B cell (primary cell): Measurements from ENCODE around the gene GNLY. TPM values are rescaled to one million over a fixed set of nuclear protein-coding genes. Genes with fewer than 3 reads are reported as not detected.

Experiments
- ATAC-seq: fragments of 200-7000 bp; cut with Tn5 transposase; one replicate; pipeline ENCODE4 v1.10.0; 2021; ENCODE audit warnings: low read depth, mild to moderate bottlenecking, moderate number of reproducible peaks, moderate library complexity
- CTCF ChIA-PET: fragments of 350-600 bp; sonication (Branson Sonifier 250); formaldehyde crosslinking; loops from one replicate; lab custom pipeline; 2021; ENCODE audit warnings: antibody characterized with exemption, inconsistent platforms; lab: Charles Lee
- POLR2A ChIA-PET: fragments of 350-600 bp; sonication (Branson Sonifier 250); formaldehyde crosslinking; loops from one replicate; lab custom pipeline; 2021; ENCODE audit warnings: antibody characterized with exemption; lab: Charles Lee
- DNase-seq: peaks from one replicate; pipeline ENCODE4 v3.0.0; 2013
- H2AFZ ChIP-seq: 2 replicates; pipeline ENCODE4 v1.6.1; 2012; ENCODE audit warnings: mild to moderate bottlenecking, low read depth, low read length; ENCODE audit not compliant: insufficient read depth, poor library complexity, severe bottlenecking
- H3K27ac ChIP-seq, 2 donors: 1 replicate in 1 of 2; 2 replicates in 1 of 2; pipeline ENCODE4 v1.5.1; 2012 to 2013; ENCODE audit warnings: low read length in 2 of 2, mild to moderate bottlenecking in 2 of 2, moderate library complexity in 1 of 2
- H3K27me3 ChIP-seq, 4 experiments: fragments of 200-600 bp in 1 of 4; sonication (generic) in 1 of 4; replicated peaks in 1 of 4; 1 replicate in 2 of 4; 2 replicates in 2 of 4; pipeline versions ENCODE4 v1.6.1 to v1.7.0; 2013 to 2016; ENCODE audit warnings: low read length in 3 of 4, mild to moderate bottlenecking in 2 of 4, mixed read lengths in 1 of 4, moderate library complexity in 1 of 4; ENCODE audit not compliant: insufficient read depth in 4 of 4, control insufficient read depth in 3 of 4; ENCODE audit errors: control extremely low read depth in 1 of 4
- H3K36me3 ChIP-seq, 2 experiments: replicated peaks in 1 of 2; 1 replicate in 1 of 2; 2 replicates in 1 of 2; pipeline versions ENCODE4 v1.6.1 to v1.7.1; 2013; ENCODE audit warnings: low read length in 1 of 2; ENCODE audit not compliant: insufficient read depth in 2 of 2, control insufficient read depth in 1 of 2; ENCODE audit errors: control extremely low read depth in 1 of 2, extremely low read depth in 1 of 2
- H3K4me1 ChIP-seq, 2 donors: fragments of 200-600 bp in 1 of 2; sonication (generic) in 1 of 2; 1 replicate in 1 of 2; 2 replicates in 1 of 2; pipeline versions ENCODE4 v1.5.1 to v1.6.1; 2013 to 2017; ENCODE audit warnings: low read length in 2 of 2; ENCODE audit not compliant: control insufficient read depth in 2 of 2, insufficient read depth in 2 of 2
- H3K4me2 ChIP-seq: replicated peaks from 2 replicates; pipeline ENCODE3; 2012; ENCODE audit warnings: mild to moderate bottlenecking, low read depth, low read length; ENCODE audit not compliant: poor library complexity, severe bottlenecking
- H3K4me3 ChIP-seq, 5 experiments: fragments of 200-600 bp in 1 of 5; sonication (generic) in 1 of 5; 1 replicate in 3 of 5; 2 replicates in 2 of 5; pipeline versions ENCODE4 v1.5.1 to v1.7.0; 2011 to 2016; ENCODE audit warnings: low read length in 4 of 5, mild to moderate bottlenecking in 4 of 5, low read depth in 2 of 5, control low read depth in 1 of 5, moderate library complexity in 1 of 5; ENCODE audit not compliant: insufficient read depth in 1 of 5; ENCODE audit errors: control extremely low read depth in 1 of 5, extremely low read depth in 1 of 5
- H3K79me2 ChIP-seq: fragments of 200-600 bp; sonication (generic); one replicate; pipeline ENCODE4 v1.6.0; 2016; ENCODE audit warnings: low read length; ENCODE audit not compliant: control insufficient read depth, insufficient read depth
- H3K9ac ChIP-seq: fragments of 200-600 bp; sonication (generic); 2 replicates; pipeline ENCODE4 v1.6.1; 2017; ENCODE audit warnings: mild to moderate bottlenecking, low read length, moderate library complexity
- H3K9me3 ChIP-seq, 3 donors: one replicate each; pipeline versions ENCODE4 v1.6.1 to v1.7.1; 2013; ENCODE audit warnings: low read length in 2 of 3; ENCODE audit not compliant: control insufficient read depth in 2 of 3, insufficient read depth in 1 of 3; ENCODE audit errors: control extremely low read depth in 1 of 3
- H4K20me1 ChIP-seq: 2 replicates; pipeline ENCODE4 v1.6.0; 2012; ENCODE audit warnings: mild to moderate bottlenecking, low read length; ENCODE audit not compliant: insufficient read depth, control insufficient read depth, poor library complexity, severe bottlenecking
- H3K27ac Mint-ChIP-seq: one replicate; pipeline ENCODE4 v1.8.0; 2021; ENCODE audit warnings: mixed read lengths
- H3K27me3 Mint-ChIP-seq: one replicate; pipeline ENCODE4 v1.8.0; 2021; ENCODE audit warnings: mixed read lengths
- H3K4me1 Mint-ChIP-seq: one replicate; pipeline ENCODE4 v1.8.0; 2021; ENCODE audit warnings: mixed read lengths
- H3K4me3 Mint-ChIP-seq: one replicate; pipeline ENCODE4 v1.8.0; 2021; ENCODE audit warnings: mixed read lengths
- H3K9me3 Mint-ChIP-seq: one replicate; pipeline ENCODE4 v1.8.0; 2022; ENCODE audit warnings: mixed read lengths; ENCODE audit not compliant: insufficient read depth
- EZH2 ChIP-seq: IDR thresholded peaks from 2 replicates; pipeline ENCODE4 v1.6.1; 2012; ENCODE audit warnings: borderline replicate concordance, low read depth, mild to moderate bottlenecking, moderate library complexity, low read length; ENCODE audit not compliant: insufficient read depth, poor library complexity, severe bottlenecking
- WGBS: methylation state at CpG from one replicate; pipeline ENCODE4 v1.1.5; 2013; ENCODE audit warnings: missing lambda C conversion rate; ENCODE audit not compliant: insufficient coverage; 5-methylcytosine and 5-hydroxymethylcytosine counted together
- intact Hi-C: fragments of 100-400 bp; cut with micrococcal nuclease; formaldehyde crosslinking; loops from one replicate; pipeline ENCODE4 v1.10.0; 2022
- polyA plus RNA-seq: library from polyadenylated mRNA; depleted of rRNA; stranded (reverse); fragments of >200 nt; gene quantifications from 2 replicates; pipeline ENCODE4 v1.2.3, GENCODE V29; 2012
- total RNA-seq, 2 donors: library from RNA; stranded (reverse); fragments of 120-200 nt in 1 of 2; gene quantifications; 1 replicate in 1 of 2; 2 replicates in 1 of 2; pipeline versions ENCODE4 v1.2.3 to v1.2.4, GENCODE V29; 2013 to 2022
- TF ChIP-seq, protein P1 (sequence below): fragments of 200-600 bp; IDR thresholded peaks from one replicate; pipeline ENCODE4 v1.8.0; 2022; ENCODE audit warnings: antibody characterized with exemption, mild to moderate bottlenecking

The GNLY gene
- total and polyA plus RNA-seq, 2 donors (not counting 1 experiment from before 2014, with no cell fraction given): 3.9 to 4.2 TPM

- H3K79me2 ChIP-seq: no peaks in the 10 kb centered on the region
- Mint-ChIP-seq H3K4me3 (no peak overlapping the region), H3K9me3 (no peaks in the 10 kb centered on the region), H3K4me1 (peaks cover 3% of the 10 kb centered on the region), H3K27me3 (no peaks in the 10 kb centered on the region), H3K27ac (no peak overlapping the region)
- no peak for ATAC-seq
- POLR2A ChIA-PET: interaction anchor here (0.6 kb wide), 1 partner anchor 41 kb away, joined by 3 read pairs; no protein-coding TSS in a partner anchor
- H2AFZ ChIP-seq: no peak overlapping the region
- WGBS: 94% methylated on average over 23 of the region's 23 CpGs
- H3K4me2 ChIP-seq: no peak overlapping the region
- H3K4me3 ChIP-seq: no peak overlapping the region
- DNase-seq: no peak
- no peaks in the 10 kb centered on the region for H3K9me3 ChIP-seq
- H3K36me3 ChIP-seq: no peaks in the 10 kb centered on the region
- H3K27me3 ChIP-seq: peaks cover 0 to 2% (median 0%) of the 10 kb centered on the region in 4 experiments
- no peaks in the 10 kb centered on the region for H4K20me1 ChIP-seq
- TF ChIP-seq, protein P1, sequence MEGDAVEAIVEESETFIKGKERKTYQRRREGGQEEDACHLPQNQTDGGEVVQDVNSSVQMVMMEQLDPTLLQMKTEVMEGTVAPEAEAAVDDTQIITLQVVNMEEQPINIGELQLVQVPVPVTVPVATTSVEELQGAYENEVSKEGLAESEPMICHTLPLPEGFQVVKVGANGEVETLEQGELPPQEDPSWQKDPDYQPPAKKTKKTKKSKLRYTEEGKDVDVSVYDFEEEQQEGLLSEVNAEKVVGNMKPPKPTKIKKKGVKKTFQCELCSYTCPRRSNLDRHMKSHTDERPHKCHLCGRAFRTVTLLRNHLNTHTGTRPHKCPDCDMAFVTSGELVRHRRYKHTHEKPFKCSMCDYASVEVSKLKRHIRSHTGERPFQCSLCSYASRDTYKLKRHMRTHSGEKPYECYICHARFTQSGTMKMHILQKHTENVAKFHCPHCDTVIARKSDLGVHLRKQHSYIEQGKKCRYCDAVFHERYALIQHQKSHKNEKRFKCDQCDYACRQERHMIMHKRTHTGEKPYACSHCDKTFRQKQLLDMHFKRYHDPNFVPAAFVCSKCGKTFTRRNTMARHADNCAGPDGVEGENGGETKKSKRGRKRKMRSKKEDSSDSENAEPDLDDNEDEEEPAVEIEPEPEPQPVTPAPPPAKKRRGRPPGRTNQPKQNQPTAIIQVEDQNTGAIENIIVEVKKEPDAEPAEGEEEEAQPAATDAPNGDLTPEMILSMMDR: no peak
- no peak for TF ChIP-seq EZH2
- no peak overlapping the region for H3K9ac ChIP-seq
- CTCF ChIA-PET: interaction anchor here (1.6 kb wide), 1 partner anchor 26 kb away, joined by 3 read pairs; no protein-coding TSS in a partner anchor
- intact Hi-C loops: no loop called here
- H3K27ac ChIP-seq: no peak overlapping the region
- no peaks in the 10 kb centered on the region for H3K4me1 ChIP-seq
These were observed 30.3 kb upstream of the GNLY start for GRCh38 chr2:85663594-85664565.
